AG10803 (cell line): ENCODE data around the gene THSD7A.

Experiments
- DNase-seq: peaks from one replicate; pipeline ENCODE4 v3.0.0; 2010; ENCODE audit warnings: low read depth
- H3K4me3 ChIP-seq: 2 replicates; pipeline ENCODE4 v1.5.1; 2011; ENCODE audit warnings: mild to moderate bottlenecking, low read length, control low read depth
- CTCF ChIP-seq: conservative IDR thresholded peaks from 2 replicates; pipeline ENCODE4 v1.5.1; 2011; ENCODE audit warnings: mild to moderate bottlenecking, low read length, control low read depth, inconsistent platforms

THSD7A gene

GRCh38 chr7:11751315-11751714 lies 80.7 kb downstream of the THSD7A start:
- no peak for TF ChIP-seq CTCF
- DNase-seq: no peak
- H3K4me3 ChIP-seq: no peak overlapping the region

GRCh38 chr7:11750191-11750590 lies 81.8 kb downstream of the THSD7A start:
- no peak for TF ChIP-seq CTCF
- no peak overlapping the region for H3K4me3 ChIP-seq
- DNase-seq: no peak

GRCh38 chr7:11749629-11750028 lies 82.4 kb downstream of the THSD7A start:
- DNase-seq: no peak
- no peak for TF ChIP-seq CTCF
- H3K4me3 ChIP-seq: no peak overlapping the region

- TF ChIP-seq CTCF: no peak
- H3K4me3 ChIP-seq: no peak overlapping the region
- DNase-seq: no peak
Observed at GRCh38 chr7:11748884-11749283, 83.1 kb downstream of the THSD7A start.

DNA sequence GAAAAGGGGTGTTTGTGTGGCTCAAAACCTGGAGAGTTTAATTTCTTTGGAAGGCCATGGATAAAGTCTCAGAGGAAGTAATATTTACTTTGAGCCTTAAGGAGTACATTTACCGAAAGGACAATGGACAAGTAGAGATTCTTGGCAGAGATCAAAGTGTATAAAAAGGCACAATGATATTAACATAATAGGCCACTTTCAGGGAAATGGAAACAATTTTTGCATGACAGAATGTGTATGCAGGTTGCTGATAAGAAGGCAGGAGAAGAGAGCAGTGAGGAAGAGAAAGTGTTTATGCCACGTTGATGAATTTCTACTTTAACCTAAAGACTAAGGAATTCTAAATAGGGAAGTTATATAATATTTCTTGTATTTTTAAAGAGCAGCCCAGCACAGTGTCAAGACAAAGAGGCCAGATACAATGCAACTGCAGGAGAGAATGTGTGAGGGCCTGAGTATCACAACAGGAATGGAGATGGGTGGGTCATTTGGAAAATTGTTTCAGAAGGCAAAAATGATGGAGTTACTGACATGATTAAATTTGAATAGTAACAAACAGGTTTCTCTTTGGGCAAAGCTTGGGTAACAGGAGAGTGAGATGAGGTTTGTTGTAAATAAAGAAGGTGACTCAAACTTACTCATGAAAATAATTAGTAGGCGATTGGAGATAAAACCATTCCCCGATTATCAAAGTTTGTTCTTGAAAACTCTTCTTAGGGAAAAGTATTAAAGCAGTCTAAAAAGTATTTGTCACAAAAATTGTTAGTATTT lies 84.1 kb downstream of the THSD7A start:
- TF ChIP-seq CTCF: no peak
- no peak overlapping the region for H3K4me3 ChIP-seq
- no peak for DNase-seq

DNA sequence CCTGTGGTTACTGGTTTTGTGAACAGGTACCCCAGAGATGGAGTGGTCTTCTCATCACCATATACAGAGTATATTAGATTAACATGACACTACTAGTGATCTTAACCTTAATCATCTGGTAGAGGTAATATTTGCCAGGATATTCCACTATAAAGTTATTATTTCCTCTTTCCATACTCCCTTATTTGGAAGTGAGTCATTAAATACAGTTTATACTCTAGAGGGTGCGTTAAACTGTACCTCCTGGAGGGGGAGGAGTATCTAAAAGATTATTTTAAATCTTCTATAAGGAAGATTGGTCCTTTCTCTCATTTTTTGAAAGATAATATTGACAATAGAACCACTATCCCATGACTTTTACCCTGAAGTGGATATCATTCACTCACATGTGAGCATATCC lies 85.4 kb downstream of the THSD7A start:
- H3K4me3 ChIP-seq: no peak overlapping the region
- TF ChIP-seq CTCF: no peak
- DNase-seq: no peak

GRCh38 chr7:11743548-11743947 lies 88.5 kb downstream of the THSD7A start:
- no peak for DNase-seq
- no peak for TF ChIP-seq CTCF
- H3K4me3 ChIP-seq: no peak overlapping the region
